NOMO-1 treated with dmso at 0.1 percent for 144 hours (cell line): ENCODE data around the gene NEIL3.
A peak's percentile ranks its signal among the peaks of the same experiment; 100 is the strongest.

Experiments used
- DNase-seq: peaks from one replicate; lab custom pipeline; 2025; ENCODE audit not compliant: unreplicated experiment; lab: John Stamatoyannopoulos, UW

NEIL3 gene, protein sequence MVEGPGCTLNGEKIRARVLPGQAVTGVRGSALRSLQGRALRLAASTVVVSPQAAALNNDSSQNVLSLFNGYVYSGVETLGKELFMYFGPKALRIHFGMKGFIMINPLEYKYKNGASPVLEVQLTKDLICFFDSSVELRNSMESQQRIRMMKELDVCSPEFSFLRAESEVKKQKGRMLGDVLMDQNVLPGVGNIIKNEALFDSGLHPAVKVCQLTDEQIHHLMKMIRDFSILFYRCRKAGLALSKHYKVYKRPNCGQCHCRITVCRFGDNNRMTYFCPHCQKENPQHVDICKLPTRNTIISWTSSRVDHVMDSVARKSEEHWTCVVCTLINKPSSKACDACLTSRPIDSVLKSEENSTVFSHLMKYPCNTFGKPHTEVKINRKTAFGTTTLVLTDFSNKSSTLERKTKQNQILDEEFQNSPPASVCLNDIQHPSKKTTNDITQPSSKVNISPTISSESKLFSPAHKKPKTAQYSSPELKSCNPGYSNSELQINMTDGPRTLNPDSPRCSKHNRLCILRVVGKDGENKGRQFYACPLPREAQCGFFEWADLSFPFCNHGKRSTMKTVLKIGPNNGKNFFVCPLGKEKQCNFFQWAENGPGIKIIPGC

DNA sequence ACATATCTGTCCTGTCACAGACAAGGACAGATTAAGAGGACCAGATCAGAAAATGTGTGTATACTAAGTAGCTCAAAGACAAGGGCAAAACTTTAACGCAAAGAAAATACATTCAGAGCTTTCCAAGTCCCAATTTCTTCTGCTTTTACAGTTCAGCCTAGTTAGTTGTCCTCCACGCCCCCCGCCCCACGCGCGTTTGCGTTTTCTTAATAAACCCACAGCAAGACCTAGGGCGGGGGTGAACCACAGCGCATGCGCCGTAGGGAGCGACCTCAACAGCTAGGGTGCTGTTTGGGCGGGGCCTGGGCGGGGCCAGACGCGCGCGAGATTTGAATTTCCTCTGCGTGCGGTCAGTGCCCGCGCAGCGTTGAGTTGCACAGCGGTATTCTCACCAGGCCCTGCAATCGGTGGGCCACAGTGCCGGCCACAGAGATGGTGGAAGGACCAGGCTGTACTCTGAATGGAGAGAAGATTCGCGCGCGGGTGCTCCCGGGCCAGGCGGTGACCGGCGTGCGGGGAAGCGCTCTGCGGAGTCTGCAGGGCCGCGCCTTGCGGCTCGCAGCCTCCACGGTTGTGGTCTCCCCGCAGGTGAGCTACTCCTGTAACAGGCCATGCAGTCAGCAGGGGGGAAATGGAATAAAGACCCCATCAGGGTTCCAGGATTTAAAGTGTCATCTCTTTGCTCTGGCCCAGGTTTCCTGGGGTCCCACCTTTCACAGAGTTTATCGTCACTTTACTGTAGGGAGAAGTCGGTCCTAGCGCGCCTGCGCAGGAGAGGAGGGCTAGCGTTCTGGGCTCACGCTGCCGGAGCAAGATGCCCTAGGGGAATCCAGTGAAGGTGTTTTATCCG is at the start of gene NEIL3:
Gene NEIL3, plus strand, starts transcription at position 353 of the 850 bp plus-strand sequence. Its CDS starts 80 bp downstream, at position 433.
- DNase-seq = peak; percentile 91

DNA sequence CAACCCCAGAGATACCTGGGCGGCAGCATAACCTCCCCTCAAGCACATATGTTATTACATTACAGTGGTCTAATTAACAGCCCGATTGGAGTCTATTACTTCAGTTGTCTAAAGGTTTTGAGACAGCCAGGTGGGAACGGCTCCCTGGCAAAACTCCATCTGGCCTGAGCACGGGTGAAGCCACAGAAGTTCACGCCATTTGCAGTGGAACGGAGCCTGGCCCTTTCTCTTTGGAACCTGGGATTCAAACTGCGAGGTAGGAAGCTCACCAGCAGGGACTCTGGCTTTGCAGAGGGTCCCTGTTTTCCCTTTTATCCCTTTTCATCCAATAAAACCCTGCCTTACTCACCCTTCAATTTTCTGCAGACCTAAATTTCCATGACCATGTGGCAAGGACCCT is 45.9 kb upstream of the NEIL3 start:
- DNase-seq = no peak

DNA sequence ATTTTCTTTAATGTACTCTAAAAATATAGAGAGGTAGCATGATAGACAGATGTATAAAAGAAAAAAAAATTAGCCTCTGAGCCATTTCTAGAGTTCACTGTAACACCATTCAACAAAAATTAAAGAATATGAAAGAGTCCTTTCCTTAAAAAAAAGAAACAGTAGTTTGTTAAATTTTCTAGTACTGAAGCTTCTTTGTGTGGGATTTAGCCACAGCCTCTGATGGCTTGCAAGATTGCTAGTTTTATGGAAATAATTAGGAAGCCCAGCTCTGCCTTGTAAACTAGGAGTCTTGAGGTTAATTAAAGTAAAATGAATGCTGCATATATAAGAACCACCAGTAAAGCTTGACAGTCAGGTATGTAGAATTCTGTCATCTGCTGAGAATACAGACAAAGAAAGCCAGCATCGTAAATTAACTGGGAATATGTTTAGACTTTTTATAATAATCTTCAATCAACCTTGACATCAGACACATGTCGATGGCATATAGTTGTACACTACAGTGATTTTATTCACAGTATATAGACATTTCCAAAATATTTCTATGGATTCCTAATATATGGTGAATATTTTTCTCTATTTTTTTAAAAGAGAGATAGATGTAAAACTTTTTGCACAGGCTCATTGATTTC is 44.8 kb upstream of the NEIL3 start:
- no peak for DNase-seq

- DNase-seq = no peak
These were observed 43.9 kb upstream of the NEIL3 start for GRCh38 chr4:177265729-177266128.

DNA sequence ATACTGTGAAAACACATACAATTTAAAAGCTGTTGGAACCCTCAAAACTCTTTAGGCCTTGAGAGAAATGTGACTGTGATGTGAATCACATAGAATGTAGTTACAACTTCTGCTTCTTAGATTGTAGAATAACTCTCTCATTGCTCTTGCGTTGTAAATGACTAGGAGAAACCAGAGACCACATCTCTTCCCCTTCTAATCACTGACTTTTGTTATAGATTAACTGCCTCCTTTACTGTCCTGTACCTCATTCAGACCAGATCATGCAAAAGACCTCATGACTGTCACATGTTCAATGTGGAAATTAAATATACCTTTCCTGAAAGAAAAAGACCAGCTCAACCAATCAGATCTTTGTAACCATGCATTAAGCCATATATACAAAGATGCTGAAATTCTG is 43.2 kb upstream of the NEIL3 start:
- DNase-seq = peak; percentile 50

- DNase-seq = no peak
These were observed 41.8 kb upstream of the NEIL3 start for GRCh38 chr4:177267911-177268310.

- no peak for DNase-seq
These were observed 38.6 kb upstream of the NEIL3 start for GRCh38 chr4:177271091-177271490.

DNA sequence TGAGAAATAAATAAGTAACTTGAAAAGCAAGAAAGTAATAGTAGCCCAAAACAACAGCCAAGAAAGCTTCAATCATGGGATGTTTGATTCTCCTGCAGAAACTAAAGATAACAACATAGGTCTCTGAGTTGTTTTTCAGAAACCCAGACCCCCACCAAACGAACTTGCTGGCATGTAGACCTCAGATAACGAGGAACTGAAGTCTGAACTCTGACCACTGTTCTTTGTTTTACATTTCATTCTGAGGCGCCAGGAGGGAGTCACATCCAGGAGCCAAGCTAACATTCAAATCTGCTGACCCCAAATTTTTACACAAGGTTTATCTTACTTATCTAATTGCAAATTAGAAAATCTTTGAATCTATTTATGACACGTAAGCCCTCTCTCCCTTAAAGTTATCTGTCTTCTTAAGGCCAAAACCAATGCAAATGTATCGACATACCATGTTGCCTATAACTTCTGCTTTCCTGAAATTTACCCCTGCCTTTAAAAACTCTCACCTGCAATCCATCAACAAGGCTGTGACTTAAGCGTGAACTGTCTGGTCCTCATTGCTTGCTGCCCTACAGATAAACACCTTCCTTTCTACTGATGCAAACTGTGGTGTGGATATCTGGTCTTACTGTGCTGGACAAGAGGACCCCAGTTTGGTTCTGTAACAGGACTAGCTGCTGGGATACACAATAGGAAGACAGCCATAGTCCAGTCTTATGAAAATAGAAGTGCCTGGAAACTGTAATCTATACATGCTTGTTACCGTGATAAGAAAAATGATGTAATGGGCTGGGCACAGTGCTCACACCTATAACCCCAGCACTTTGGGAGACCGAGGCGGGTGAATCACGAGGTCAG is 37.5 kb upstream of the NEIL3 start:
- no peak for DNase-seq

- DNase-seq = no peak
These were observed 33.7 kb upstream of the NEIL3 start for GRCh38 chr4:177275999-177276398.

DNA sequence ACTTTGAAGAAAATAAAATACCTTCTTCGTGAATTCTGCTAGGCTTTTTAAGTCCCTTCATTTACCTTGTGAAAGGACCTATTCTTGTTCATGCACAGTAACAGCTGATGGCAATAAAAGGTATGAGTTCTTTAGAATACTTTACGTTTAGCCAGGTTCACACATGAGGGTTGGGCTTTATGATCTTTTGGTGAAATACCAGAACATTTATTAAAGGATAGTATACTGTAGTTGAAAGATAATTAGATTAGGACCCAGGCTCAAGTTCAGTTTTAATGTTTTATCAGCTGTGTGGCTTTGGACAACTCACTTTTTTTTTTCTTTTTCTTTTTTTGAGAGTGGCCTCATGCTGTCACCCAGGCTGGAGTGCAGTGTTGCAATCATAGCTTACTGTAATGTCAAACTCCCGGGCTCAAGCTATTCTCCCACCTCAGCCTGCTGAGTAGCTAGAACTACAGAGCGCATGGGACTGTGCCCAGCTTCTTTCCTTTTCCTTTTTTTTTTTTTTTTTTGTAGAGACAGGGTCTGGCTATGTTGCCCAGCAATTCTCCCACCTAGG is 28.2 kb upstream of the NEIL3 start:
- DNase-seq = no peak

- no peak for DNase-seq
These were observed 27.3 kb upstream of the NEIL3 start for GRCh38 chr4:177282284-177282835.

DNA sequence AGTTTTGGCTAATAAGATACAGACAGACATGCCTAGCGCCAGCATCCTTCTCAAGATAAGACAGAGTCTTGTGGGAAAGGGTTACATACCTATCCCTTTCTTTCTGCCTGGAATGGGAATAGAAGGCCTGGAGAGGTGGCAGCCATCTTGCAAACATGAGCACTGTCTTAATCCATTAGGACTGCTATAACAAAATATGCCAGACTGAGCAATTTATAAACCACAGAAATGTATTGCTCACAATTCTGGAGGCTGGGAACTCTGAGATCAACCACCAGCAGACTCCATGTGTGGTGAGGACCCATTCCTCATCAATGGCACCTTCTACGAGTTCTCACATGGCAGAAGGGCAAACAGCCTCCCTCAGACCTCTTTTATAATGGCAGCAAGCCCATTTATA is 26.5 kb upstream of the NEIL3 start:
- no peak for DNase-seq

DNA sequence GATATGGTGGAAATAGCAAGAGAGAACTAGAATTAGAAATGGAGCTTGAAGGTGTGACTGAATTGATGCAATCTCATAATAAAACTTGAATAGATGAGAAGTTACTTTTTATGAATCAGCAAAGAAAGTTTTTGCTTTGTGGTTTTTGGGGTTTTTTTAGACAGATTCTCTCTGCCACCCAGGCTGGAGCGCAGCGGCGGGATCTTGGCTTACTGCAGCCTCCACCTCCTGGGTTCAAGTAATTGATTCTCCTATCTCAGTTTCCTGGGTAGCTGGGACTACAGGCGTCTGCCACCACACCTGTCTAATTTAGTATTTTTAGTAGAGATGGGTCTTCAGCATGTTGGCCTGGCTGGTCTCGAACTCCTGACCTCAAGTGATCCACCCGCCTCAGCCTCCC is 23.7 kb upstream of the NEIL3 start:
- DNase-seq = no peak

GRCh38 chr4:177287255-177287654 is 22.4 kb upstream of the NEIL3 start:
- peak; percentile 34 for DNase-seq

- DNase-seq = no peak
These were observed 21.3 kb upstream of the NEIL3 start for GRCh38 chr4:177288335-177288734.

GRCh38 chr4:177290780-177291179 is 18.9 kb upstream of the NEIL3 start:
- DNase-seq = no peak

GRCh38 chr4:177292171-177292570 is 17.5 kb upstream of the NEIL3 start:
- DNase-seq = no peak

DNA sequence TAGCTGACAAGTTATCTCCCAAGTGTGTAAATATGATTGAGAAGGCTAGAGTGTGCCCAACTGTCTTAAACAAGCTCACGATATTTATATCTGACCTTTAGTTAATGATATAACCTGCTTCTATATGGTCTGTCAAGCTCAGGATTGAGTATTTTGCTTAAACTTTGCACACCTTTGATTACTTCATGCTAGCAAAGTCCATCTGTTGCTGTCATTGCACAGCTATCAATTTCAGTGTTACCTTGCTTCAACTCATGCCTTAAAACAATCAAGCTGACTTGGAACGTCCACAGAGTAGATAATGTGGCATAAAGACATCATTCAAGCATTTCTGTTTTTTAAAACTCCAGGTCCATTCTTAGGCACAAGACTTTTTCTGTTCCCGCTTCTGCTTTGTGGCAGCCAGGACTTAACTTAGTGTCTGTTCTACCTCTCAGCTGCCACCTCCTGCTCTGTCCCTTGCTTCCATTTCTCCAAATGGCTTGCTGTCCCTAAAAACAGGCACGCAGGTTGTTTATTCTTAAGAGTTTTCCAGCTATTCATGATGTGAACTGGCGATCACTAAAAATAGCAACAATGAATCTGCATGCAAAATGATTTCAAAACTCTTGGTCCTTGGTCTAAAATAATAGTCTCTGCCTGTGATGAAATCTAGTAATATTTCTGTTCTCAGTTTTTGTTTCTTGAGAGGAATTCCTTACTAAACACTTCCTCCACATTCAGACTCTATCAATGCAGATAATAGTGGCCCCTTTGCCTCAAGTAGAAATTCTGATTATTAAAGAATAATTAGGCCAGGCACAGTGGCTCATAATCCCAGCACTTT is 16.3 kb upstream of the NEIL3 start:
- DNase-seq = peak; percentile 72
